Prostate gland (tissue), 2 donors: ENCODE results near the gene CD40. TPM values are rescaled to one million over a fixed set of nuclear protein-coding genes. Genes with fewer than 3 reads are reported as not detected.
A peak's percentile ranks its signal among the peaks of the same experiment; 100 is the strongest.
"Not testable (repeated sequence)": the region's sequence is repeated elsewhere in the genome, so short reads cannot be mapped to it uniquely, and the experiment has no call there.

Source experiments
- DNase-seq: peaks from one replicate; pipeline ENCODE4 v3.0.0-alpha.2; 2019; ENCODE audit warnings: low spot score
- H3K27ac ChIP-seq, 2 donors: fragments of 200-600 bp; sonication (generic); 2 replicates each; pipeline ENCODE4 v1.5.1; 2017 to 2019
- H3K27me3 ChIP-seq: fragments of 200-600 bp; sonication (generic); replicated peaks from 2 replicates; pipeline ENCODE4 v1.5.1; 2019; ENCODE audit not compliant: insufficient read depth
- H3K36me3 ChIP-seq, 2 donors: fragments of 200-600 bp; sonication (generic); 1 replicate in 1 of 2; 2 replicates in 1 of 2; pipeline versions ENCODE4 v1.5.1 to v1.8.1; 2017 to 2019
- H3K4me1 ChIP-seq: fragments of 200-600 bp; sonication (generic); replicated peaks from 2 replicates; pipeline ENCODE4 v1.5.1; 2019
- H3K4me3 ChIP-seq, 2 donors: fragments of 200-600 bp; sonication (generic); 2 replicates each; pipeline ENCODE4 v1.5.1; 2017 to 2019
- H3K9me3 ChIP-seq: fragments of 200-600 bp; sonication (generic); 2 replicates; pipeline ENCODE4 v1.5.1; 2017
- POLR2A ChIP-seq: fragments of 450-650 bp; IDR thresholded peaks from one replicate; pipeline ENCODE4 v1.6.1; 2016; ENCODE audit warnings: antibody characterized with exemption, mild to moderate bottlenecking
- POLR2AphosphoS5 ChIP-seq: sonication (generic); formaldehyde crosslinking; IDR thresholded peaks from one replicate; pipeline ENCODE4 v1.6.1; 2017; ENCODE audit warnings: antibody characterized with exemption
- WGBS: methylation state at CpG from one replicate; pipeline ENCODE4 v1.1.5; 2018; 5-methylcytosine and 5-hydroxymethylcytosine counted together
- intact Hi-C: fragments of 100-400 bp; cut with DNase I; formaldehyde crosslinking; loops from one replicate; pipeline ENCODE4 v1.14.2; 2022
- total RNA-seq, 2 donors: library from RNA; depleted of rRNA; stranded (reverse); fragments of >200 nt; gene quantifications; one replicate each; pipeline ENCODE4 v1.1.0, GENCODE V29; 2016
- TF ChIP-seq, protein P1 (sequence below), 4 experiments: fragments of 200-600 bp in 2 of 4; fragments of 450-650 bp in 2 of 4; sonication (generic) in 2 of 4; IDR thresholded peaks; 1 replicate in 3 of 4; 2 replicates in 1 of 4; pipeline ENCODE4 v1.5.1; 2016 to 2019; ENCODE audit warnings: antibody characterized with exemption in 4 of 4, mild to moderate bottlenecking in 2 of 4, moderate library complexity in 2 of 4

Gene CD40
- total RNA-seq, 2 donors from 2014 or later, result 16.9 to 27.1 TPM

DNA sequence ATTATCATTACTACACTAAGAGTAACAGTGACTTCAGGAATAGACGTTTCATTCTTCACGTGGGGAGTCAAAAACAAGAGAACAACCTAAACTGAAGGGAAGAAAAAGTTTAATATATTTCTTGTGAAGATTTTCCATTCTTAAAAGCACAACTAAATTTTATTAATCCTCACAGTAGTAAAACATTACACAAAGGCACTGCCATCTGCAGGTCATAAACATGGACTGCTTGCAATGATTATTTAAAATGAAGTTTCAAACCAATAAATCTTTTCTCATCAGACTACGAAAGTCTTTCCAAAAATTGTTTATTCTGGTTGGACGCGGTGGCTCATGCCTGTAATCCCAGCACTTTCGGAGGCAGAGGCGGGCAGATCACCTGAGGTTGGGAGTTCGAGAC lies 31.0 kb upstream of the CD40 start:
- Histone ChIP-seq H3K4me3 (no peak overlapping the region), H3K27ac (peak overlapping the region in 1 of 2 donors; percentile 97)
- intact Hi-C loops, result loop anchor here (10.0 kb wide), 1 partner anchor 62 kb away; the partner anchor contains the start of gene SLC12A5

GRCh38 chr20:46088409-46089166 lies 29.5 kb upstream of the CD40 start:
- no peak for DNase-seq
- Histone ChIP-seq H3K9me3 (no peaks in the 10 kb centered on the region), H3K27me3 (no peaks in the 10 kb centered on the region), H3K36me3 (no peaks in the 10 kb centered on the region), H3K27ac (peak overlapping the region; percentile 97), H3K4me3 (peak overlapping the region; percentile 71 to 81), H3K4me1 (peaks cover 8% of the 10 kb centered on the region)
- intact Hi-C loops, result loop anchor here (10.0 kb wide), 1 partner anchor 64 kb away; the partner anchor contains the start of gene SLC12A5
- TF ChIP-seq POLR2A (no peak), POLR2AphosphoS5 (no peak)
- TF ChIP-seq, protein P1, sequence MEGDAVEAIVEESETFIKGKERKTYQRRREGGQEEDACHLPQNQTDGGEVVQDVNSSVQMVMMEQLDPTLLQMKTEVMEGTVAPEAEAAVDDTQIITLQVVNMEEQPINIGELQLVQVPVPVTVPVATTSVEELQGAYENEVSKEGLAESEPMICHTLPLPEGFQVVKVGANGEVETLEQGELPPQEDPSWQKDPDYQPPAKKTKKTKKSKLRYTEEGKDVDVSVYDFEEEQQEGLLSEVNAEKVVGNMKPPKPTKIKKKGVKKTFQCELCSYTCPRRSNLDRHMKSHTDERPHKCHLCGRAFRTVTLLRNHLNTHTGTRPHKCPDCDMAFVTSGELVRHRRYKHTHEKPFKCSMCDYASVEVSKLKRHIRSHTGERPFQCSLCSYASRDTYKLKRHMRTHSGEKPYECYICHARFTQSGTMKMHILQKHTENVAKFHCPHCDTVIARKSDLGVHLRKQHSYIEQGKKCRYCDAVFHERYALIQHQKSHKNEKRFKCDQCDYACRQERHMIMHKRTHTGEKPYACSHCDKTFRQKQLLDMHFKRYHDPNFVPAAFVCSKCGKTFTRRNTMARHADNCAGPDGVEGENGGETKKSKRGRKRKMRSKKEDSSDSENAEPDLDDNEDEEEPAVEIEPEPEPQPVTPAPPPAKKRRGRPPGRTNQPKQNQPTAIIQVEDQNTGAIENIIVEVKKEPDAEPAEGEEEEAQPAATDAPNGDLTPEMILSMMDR (IDR thresholded peaks at IDR 0.05), result no peak
- WGBS, result 3% methylated on average over 22 of the region's 22 CpGs

More for the DNA sequence above, 31.0 kb upstream of the CD40 start:
- 30% methylated on average over 8 of the region's 8 CpGs for WGBS
- Histone ChIP-seq H3K27me3 (no peaks in the 10 kb centered on the region), H3K4me1 (peaks cover 8% of the 10 kb centered on the region), H3K9me3 (no peaks in the 10 kb centered on the region), H3K36me3 (no peaks in the 10 kb centered on the region)
- TF ChIP-seq, protein P1 (IDR thresholded peaks at IDR 0.05), result peak in 3 of 4 experiments; percentile 27 to 47 (median 30)
- TF ChIP-seq POLR2AphosphoS5 (peak; percentile 4), POLR2A (no peak)
- DNase-seq, result no peak

DNA sequence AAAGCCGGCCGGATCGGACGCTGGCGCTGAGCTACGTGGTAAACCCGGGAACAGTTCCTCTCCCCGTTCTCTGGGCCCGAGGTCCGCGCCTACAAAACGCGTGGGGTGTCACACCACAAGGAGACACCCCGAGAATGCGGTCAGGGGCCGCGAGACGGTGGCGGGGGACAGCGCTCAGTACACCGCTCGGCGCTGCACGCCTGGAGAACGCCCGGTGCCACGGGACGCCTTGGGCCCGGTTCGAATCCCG lies 29.0 kb upstream of the CD40 start:
- H3K4me3 ChIP-seq, result peak overlapping the region; percentile 71 to 81
- H3K27ac ChIP-seq, result peak overlapping the region; percentile 97
- H3K36me3 ChIP-seq, result no peaks in the 10 kb centered on the region
- no peaks in the 10 kb centered on the region for H3K27me3 ChIP-seq
- no peaks in the 10 kb centered on the region for H3K9me3 ChIP-seq
- TF ChIP-seq POLR2AphosphoS5, result no peak
- TF ChIP-seq POLR2A, result no peak
- TF ChIP-seq, protein P1 (IDR thresholded peaks at IDR 0.05), result no peak
- 0% methylated on average over 13 of the region's 31 CpGs for WGBS
- peaks cover 8% of the 10 kb centered on the region for H3K4me1 ChIP-seq
- DNase-seq, result no peak
- intact Hi-C loops, result loop anchor here (10.0 kb wide), 1 partner anchor 64 kb away; the partner anchor contains the start of gene SLC12A5

GRCh38 chr20:46089417-46090388 lies 28.4 kb upstream of the CD40 start, which contains the start of gene NCOA5:
Gene NCOA5, minus strand, starts transcription at chr20:46089962. Its CDS starts 10,538 bp downstream, at chr20:46079424.
- 0% methylated on average over 24 of the region's 100 CpGs for WGBS
- DNase-seq, result peak; percentile 96
- peak; percentile 92 for TF ChIP-seq POLR2AphosphoS5
- TF ChIP-seq, protein P1 (IDR thresholded peaks at IDR 0.05), result peak in 3 of 4 experiments; percentile 48 to 49 (median 49)
- peak; percentile 67 for TF ChIP-seq POLR2A
- H3K4me3 ChIP-seq, result peak within 1 kb of the TSS; percentile 71 to 81
- H3K36me3 ChIP-seq, result no peaks in the 10 kb centered on the region
- intact Hi-C loops, result loop anchor here (10.0 kb wide), 1 partner anchor 65 kb away; the partner anchor contains the start of gene SLC12A5
- H3K9me3 ChIP-seq, result no peaks in the 10 kb centered on the region
- H3K27me3 ChIP-seq, result no peaks in the 10 kb centered on the region
- H3K4me1 ChIP-seq, result peaks cover 8% of the 10 kb centered on the region
- H3K27ac ChIP-seq, result peak within 1 kb of the TSS; percentile 97

DNA sequence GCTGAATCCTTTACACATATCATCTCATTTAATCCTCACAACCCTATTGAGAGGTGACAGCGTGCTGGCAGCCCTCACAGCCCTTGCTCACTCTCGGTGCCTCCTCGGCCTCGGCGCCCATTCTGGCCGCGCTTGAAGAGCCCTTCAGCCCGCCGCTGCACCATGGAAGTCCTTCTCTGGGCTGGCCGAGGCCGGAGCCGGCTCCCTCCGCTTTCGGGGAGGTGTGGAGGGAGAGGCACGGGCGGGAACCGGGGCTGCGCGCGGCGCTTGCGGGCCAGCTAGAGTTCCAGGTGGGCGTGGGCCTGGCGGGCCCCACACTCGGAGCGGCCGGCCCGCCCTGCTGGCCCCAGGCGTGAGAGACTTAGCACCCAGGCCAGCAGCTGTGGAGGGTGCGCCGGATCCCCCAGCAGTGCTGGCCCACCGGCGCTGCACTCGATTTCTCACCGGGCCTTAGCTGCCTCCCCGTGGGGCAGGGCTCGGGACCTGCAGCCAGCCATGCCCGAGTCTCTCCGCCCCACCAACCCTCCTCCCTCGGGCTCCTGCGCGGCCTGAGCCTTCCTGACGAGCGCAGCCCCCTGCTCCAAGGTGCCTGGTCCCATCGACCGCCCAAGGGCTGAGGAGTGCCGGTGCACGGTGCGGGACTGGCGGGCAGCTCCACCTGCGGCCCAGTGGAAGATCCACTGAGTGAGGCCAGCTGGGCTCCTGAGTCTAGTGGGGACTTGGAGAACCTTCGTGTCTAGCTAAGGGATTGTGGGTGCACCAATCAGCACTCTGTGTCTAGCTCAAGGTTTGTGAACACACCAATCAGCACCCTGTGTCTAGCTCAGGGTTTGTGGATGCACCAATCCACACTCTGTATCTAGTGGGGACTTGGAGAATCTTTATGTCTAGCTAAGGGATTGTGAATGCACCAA lies 26.2 kb upstream of the CD40 start:
- H3K4me1 ChIP-seq, DNase-seq, intact Hi-C loops, H3K9me3 ChIP-seq, H3K4me3 ChIP-seq, H3K27ac ChIP-seq, H3K27me3 ChIP-seq, H3K36me3 ChIP-seq: not testable (repeated sequence)
- 97% methylated on average over 52 of the region's 52 CpGs for WGBS
